GM12892 (cell line): Measurements from ENCODE around the gene OXA1L.

Source experiments
- POLR2A ChIP-seq: IDR thresholded peaks from 2 replicates; pipeline ENCODE4 v1.6.1; 2011; ENCODE audit warnings: low read depth, low read length, control low read depth
- TAF1 ChIP-seq: IDR thresholded peaks from 2 replicates; pipeline ENCODE4 v1.6.1; 2011; ENCODE audit warnings: low read depth, mild to moderate bottlenecking, control low read depth, low read length, borderline replicate concordance

- no peak for TF ChIP-seq TAF1
- no peak for TF ChIP-seq POLR2A
Measured at GRCh38 chr14:22718091-22718490, 48.4 kb upstream of the OXA1L start.
